Panc1 (cell line): ENCODE results near the gene PDYN. TPM values are rescaled to one million over a fixed set of nuclear protein-coding genes. Genes with fewer than 3 reads are reported as not detected.

Experiments
- ATAC-seq: fragments of 200-7000 bp; cut with Tn5 transposase; 2 replicates; pipeline ENCODE4 v1.9.1; 2020; ENCODE audit warnings: mild to moderate bottlenecking, moderate library complexity
- BruUV-seq: library from RNA; stranded (reverse); fragments of 400-500 nt; replicated peaks from 2 replicates; lab custom pipeline; 2021; lab: Mats Ljungman, UMichigan
- CTCF ChIA-PET: fragments of 300-600 bp; sonication (Branson Sonifier 250); formaldehyde crosslinking; loops from one replicate; lab custom pipeline; 2022; ENCODE audit warnings: antibody characterized with exemption; lab: Charles Lee
- POLR2A ChIA-PET: fragments of 300-600 bp; sonication (Branson Sonifier 250); formaldehyde crosslinking; loops from one replicate; lab custom pipeline; 2022; ENCODE audit warnings: antibody characterized with exemption; lab: Charles Lee
- DNase-seq: peaks from one replicate; pipeline ENCODE4 v3.0.0-alpha.2; 2010; ENCODE audit warnings: low read depth, low spot score
- H3K27ac ChIP-seq: 2 replicates; pipeline ENCODE4 v1.5.1; 2011; ENCODE audit warnings: mild to moderate bottlenecking, low read length, inconsistent platforms
- H3K27me3 ChIP-seq: fragments of 200-500 bp; sonication (Bioruptor generic); 2 replicates; pipeline ENCODE4 v1.6.0; 2014; ENCODE audit warnings: low read length, inconsistent platforms; ENCODE audit not compliant: control insufficient read depth, insufficient read depth
- H3K36me3 ChIP-seq: fragments of 200-500 bp; sonication (Bioruptor generic); 2 replicates; pipeline ENCODE4 v1.5.1; 2014; ENCODE audit warnings: inconsistent platforms, mild to moderate bottlenecking, low read length, moderate library complexity; ENCODE audit not compliant: control insufficient read depth, insufficient read depth
- H3K4me1 ChIP-seq: 2 replicates; pipeline ENCODE4 v1.5.1; 2011; ENCODE audit warnings: inconsistent platforms, mild to moderate bottlenecking, low read length, moderate library complexity; ENCODE audit not compliant: control insufficient read depth, insufficient read depth
- H3K4me3 ChIP-seq, 2 experiments: 2 replicates each; pipeline ENCODE4 v1.5.1; 2011 to 2012; ENCODE audit warnings: low read depth in 2 of 2, low read length in 2 of 2, mild to moderate bottlenecking in 2 of 2, inconsistent platforms in 1 of 2, moderate library complexity in 1 of 2
- H3K9me3 ChIP-seq: fragments of 200-500 bp; sonication (Bioruptor generic); 2 replicates; pipeline ENCODE4 v1.5.1; 2014; ENCODE audit warnings: low read depth, mild to moderate bottlenecking, inconsistent platforms, low read length, moderate library complexity; ENCODE audit not compliant: control insufficient read depth, insufficient read depth
- CTCF ChIP-seq: fragments of 450-650 bp; IDR thresholded peaks from 2 replicates; pipeline ENCODE4 v1.5.1; 2017; ENCODE audit warnings: mild to moderate bottlenecking
- POLR2AphosphoS5 ChIP-seq: IDR thresholded peaks from 2 replicates; pipeline ENCODE4 v1.6.1; 2012; ENCODE audit warnings: mild to moderate bottlenecking, low read depth, low read length, moderate library complexity
- REST ChIP-seq, 2 experiments: IDR thresholded peaks; 2 replicates each; pipeline ENCODE4 v1.6.1; 2011 to 2012; ENCODE audit warnings: low read depth in 2 of 2, control low read depth in 1 of 2, low read length in 1 of 2, mild to moderate bottlenecking in 1 of 2, moderate library complexity in 1 of 2; ENCODE audit not compliant: insufficient read depth in 1 of 2
- SIN3A ChIP-seq: IDR thresholded peaks from 2 replicates; pipeline ENCODE4 v1.6.1; 2012; ENCODE audit warnings: low read depth, mild to moderate bottlenecking, low read length, moderate library complexity, borderline replicate concordance; ENCODE audit not compliant: insufficient read depth
- TCF7L2 ChIP-seq: IDR thresholded peaks from 2 replicates; pipeline ENCODE4 v1.6.1; 2011; ENCODE audit warnings: mild to moderate bottlenecking, low read depth, low read length, inconsistent platforms
- in situ Hi-C: cut with HindIII; loops from 2 replicates; pipeline ENCODE4 v1.10.0; 2016; ENCODE audit warnings: low sequenced_read_pairs, low pct_unique_long_range_greater_than_20kb
- intact Hi-C: fragments of 100-400 bp; cut with micrococcal nuclease; formaldehyde crosslinking; loops from one replicate; pipeline ENCODE4 v1.10.0; 2022; ENCODE audit not compliant: unreplicated experiment
- total RNA-seq: library from RNA; stranded (reverse); gene quantifications from one replicate; pipeline ENCODE4 v1.2.1, GENCODE V29; 2021; ENCODE audit not compliant: unreplicated experiment

The PDYN gene
- total RNA-seq, 1 experiment from 2014 or later: not detected

- Histone ChIP-seq H3K27me3 (peaks cover 14% of the 10 kb centered on the region), H3K36me3 (no peaks in the 10 kb centered on the region), H3K4me1 (no peaks in the 10 kb centered on the region), H3K27ac (no peak overlapping the region), H3K4me3 (no peak overlapping the region), H3K9me3 (no peaks in the 10 kb centered on the region)
- ChIA-PET POLR2A (no interaction called here), CTCF (no interaction called here)
- in situ Hi-C loops: no loop called here
- DNase-seq (no peak), ATAC-seq (no peak)
- BruUV-seq: no TSS peak
- intact Hi-C loops: no loop called here
- TF ChIP-seq POLR2AphosphoS5 (no peak), REST (IDR thresholded peaks at IDR 0.05; ENCODE audit: insufficient read depth in 1 of 2, low read depth in 2 of 2, low read length in 1 of 2) (no peak), TCF7L2 (no peak), CTCF (no peak), SIN3A (no peak)
These were observed 8.5 kb upstream of the PDYN start for GRCh38 chr20:2002365-2002764.

- no peaks in the 10 kb centered on the region for H3K36me3 ChIP-seq
- POLR2A ChIA-PET: no interaction called here
- in situ Hi-C loops (no loop called here), intact Hi-C loops (no loop called here)
- CTCF ChIA-PET: no interaction called here
- no peak overlapping the region for H3K4me3 ChIP-seq
- ATAC-seq: no peak
- no peak for DNase-seq
- peaks cover 25% of the 10 kb centered on the region for H3K27me3 ChIP-seq
- H3K4me1 ChIP-seq: no peaks in the 10 kb centered on the region
- no TSS peak for BruUV-seq
- H3K9me3 ChIP-seq: no peaks in the 10 kb centered on the region
- no peak overlapping the region for H3K27ac ChIP-seq
- TF ChIP-seq TCF7L2 (no peak), POLR2AphosphoS5 (no peak), SIN3A (no peak), REST (IDR thresholded peaks at IDR 0.05; ENCODE audit: insufficient read depth in 1 of 2, low read depth in 2 of 2, low read length in 1 of 2) (no peak), CTCF (no peak)
These were observed 7.3 kb upstream of the PDYN start for GRCh38 chr20:2001119-2001518.
